Fibroblast of skin of right biceps (primary cell): ENCODE results near the gene FGF18.
A peak's percentile ranks its signal among the peaks of the same experiment; 100 is the strongest.
"Not testable (repeated sequence)": the region's sequence is repeated elsewhere in the genome, so short reads cannot be mapped to it uniquely, and the experiment has no call there.

Source experiments
- DNase-seq: peaks from one replicate; pipeline ENCODE4 v3.0.0-alpha.2; 2013

The FGF18 gene

DNA sequence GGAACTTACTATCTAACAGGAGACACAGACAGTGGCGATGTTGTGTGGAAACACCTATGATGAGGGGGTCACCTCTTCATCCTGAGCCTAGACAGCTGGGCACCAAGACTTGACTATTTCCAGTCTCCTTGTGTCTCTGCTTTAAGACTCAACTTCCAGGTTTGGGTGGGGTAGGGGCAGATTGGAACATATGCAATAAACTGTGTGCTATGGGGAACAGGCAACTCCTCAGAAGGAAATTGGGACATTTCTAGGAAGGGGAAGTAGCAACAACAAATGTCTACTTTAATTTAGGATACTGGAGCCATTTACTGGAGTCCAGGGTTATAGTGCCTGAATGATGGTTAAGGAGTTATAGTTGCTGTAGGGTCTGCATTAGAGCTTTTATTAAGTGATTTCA lies 57.3 kb downstream of the FGF18 start:
- no peak for DNase-seq

DNA sequence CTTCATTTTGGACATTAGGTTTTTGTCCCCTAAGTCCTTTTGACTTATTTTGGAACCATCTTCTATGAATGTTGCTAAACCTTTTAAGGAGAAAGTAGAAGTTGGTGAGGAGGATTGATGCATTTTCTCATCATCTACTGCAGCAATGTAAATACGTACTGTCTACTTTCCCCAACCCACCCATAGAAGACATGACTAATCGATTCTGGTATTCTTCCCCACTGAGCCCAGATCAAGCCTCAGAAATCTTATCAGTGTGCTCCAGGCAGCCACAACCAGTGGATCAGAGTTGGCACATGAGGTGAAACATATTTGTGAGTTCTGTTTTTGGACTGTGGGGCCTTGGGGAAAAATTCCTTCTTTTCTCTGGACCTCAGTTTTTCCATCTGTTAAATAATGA lies 57.7 kb downstream of the FGF18 start:
- peak; percentile 51 for DNase-seq

- DNase-seq: no peak
Observed at GRCh38 chr5:171477666-171478065, 58.2 kb downstream of the FGF18 start.

- no peak for DNase-seq
Observed at GRCh38 chr5:171478946-171479775, 59.7 kb downstream of the FGF18 start.

- DNase-seq: no peak
Observed at GRCh38 chr5:171479776-171480125, 60.3 kb downstream of the FGF18 start.

GRCh38 chr5:171480239-171480638 lies 60.8 kb downstream of the FGF18 start:
- DNase-seq: no peak

DNA sequence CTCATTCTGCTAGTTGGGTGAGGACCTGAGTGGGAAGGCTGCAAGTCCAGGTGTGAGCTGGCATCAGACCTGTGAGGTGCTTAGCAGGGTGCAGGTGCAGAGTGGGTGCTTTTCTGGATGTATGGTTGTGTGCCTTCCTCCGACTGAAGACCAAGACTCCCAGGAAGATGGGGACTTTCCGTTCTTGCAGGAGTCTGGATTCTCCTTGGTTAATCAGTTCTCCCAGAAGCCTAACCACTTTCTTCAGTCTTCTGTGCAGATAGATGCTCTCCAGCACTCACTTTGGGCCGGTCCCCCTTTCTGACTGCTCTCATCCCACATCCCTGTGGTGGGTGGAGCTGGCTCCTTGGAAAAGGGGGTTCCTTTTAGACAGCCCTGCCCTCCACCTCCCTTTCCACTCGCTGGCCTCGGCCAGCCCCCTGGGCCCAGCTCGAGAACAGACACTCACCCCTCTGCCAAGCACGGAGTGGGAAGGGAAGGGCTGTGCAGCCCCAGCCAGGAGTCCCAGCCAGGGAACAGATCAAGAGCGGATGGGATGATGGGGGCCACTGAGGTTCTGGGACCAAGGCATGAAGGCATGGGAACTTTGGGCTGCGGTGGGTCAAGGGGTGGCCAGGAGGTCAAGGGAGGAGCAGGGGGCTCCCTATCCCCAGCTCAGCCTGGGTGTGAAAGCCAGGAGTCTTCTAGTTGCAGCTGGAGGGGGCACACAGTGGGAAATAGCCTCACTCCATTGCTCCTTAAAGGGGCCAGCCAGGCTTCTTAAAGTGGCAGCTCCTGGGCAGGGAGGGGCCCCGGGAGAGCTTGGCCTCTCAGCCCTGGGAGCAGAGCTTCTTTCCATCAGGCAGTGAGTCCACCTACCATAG lies 62.4 kb downstream of the FGF18 start:
- no peak for DNase-seq

DNA sequence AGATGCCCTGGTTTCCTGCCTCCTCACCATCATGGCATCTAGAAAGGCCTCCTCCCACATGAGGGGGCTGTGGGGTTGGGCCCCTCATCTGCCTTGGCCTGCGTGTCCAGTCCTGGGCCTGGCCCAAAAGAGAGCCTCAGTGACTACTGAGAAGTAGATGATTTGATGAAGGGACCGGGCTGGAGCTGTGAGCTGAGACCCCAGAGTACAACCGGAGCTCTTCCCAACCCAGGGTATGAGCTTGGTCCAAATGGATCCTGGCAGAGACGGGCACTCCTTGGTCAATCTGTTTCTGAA lies 62.9 kb downstream of the FGF18 start:
- DNase-seq: no peak

GRCh38 chr5:171483551-171484135 lies 64.2 kb downstream of the FGF18 start:
- DNase-seq: peak; percentile 86

DNA sequence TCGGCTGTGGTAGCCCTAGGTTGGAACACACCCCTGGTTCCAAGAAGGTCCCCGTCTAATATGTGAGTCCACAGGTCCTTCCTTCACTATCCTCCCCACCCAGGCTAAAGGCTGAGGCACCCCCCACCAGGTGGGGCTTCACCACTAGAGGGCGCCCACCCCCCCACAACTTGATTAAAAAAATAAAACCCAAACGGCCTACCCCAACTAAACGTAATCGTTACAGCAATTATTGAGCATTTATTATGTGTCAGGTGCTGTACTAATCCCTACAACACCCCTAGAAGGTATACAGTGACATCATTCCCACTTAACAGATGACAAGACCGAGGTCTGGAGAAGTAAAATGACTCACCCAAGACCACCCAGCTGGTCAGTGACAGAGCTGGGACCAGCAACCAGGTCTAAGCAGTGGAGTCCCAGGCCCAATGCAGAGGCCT lies 65.0 kb downstream of the FGF18 start:
- DNase-seq: peak; percentile 16

- DNase-seq: no peak
Observed at GRCh38 chr5:171485668-171486067, 66.2 kb downstream of the FGF18 start.

GRCh38 chr5:171486613-171487012 lies 67.2 kb downstream of the FGF18 start:
- DNase-seq: no peak

DNA sequence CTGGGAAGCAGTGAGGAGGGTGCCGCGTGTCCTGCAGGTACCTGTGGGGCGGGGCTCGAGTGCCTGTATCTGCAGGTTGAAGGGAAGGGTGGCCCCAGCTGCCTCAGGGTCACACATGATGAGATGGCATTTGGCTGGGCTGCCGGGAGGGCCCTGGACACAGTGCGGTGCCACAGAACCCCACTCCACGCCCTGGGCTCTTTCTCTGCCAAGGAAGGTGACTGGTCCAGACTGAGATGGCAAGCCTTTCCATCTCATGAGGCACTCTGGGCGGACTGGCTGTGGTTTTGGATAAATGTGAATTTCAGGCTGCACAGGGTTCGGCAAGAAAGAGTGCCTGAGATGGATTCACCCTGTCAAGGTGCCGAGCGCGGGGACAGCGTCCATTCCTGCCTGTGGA lies 69.4 kb downstream of the FGF18 start:
- DNase-seq: no peak

- DNase-seq: peak; percentile 31
Observed at GRCh38 chr5:171492781-171493180, 73.3 kb downstream of the FGF18 start.

DNA sequence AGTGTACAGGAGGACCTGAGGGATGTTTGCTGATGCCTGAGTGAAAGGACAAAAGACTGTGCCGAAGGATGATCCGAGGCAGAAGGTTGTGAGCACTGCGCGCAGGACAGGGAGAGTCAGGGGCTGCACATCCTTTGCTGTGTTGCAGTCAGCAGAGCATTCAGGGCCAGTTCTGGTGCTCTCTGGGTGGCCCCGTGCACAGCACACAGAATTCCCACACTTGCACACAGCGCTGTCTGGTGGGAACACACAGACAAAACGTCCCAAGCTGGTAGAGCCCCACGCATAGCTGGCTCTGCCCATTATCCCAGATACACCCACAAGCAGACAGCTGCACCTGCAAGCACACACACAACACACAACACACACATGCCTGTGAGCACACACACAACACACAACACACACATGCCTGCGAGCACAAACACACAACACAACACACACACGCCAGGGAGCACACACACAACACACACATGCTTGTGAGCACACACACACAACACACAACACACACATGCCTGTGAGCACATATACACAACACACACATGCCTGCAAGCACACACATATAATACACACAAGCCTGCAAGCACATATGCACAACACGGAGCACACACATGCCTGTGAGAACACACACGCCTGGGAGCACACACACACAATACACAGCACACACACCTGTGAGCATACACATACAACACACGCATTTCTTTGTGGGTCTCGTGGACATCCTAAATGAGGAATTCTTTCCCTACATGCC lies 74.4 kb downstream of the FGF18 start:
- DNase-seq: no peak

- peak; percentile 85 for DNase-seq
Observed at GRCh38 chr5:171494452-171495121, 75.1 kb downstream of the FGF18 start.

GRCh38 chr5:171495122-171495700 lies 75.8 kb downstream of the FGF18 start:
- peak; percentile 53 for DNase-seq

- no peak for DNase-seq
Observed at GRCh38 chr5:171496456-171496855, 77.0 kb downstream of the FGF18 start.

- not testable (repeated sequence) for DNase-seq
Observed at GRCh38 chr5:171497494-171497893, 78.0 kb downstream of the FGF18 start.

DNA sequence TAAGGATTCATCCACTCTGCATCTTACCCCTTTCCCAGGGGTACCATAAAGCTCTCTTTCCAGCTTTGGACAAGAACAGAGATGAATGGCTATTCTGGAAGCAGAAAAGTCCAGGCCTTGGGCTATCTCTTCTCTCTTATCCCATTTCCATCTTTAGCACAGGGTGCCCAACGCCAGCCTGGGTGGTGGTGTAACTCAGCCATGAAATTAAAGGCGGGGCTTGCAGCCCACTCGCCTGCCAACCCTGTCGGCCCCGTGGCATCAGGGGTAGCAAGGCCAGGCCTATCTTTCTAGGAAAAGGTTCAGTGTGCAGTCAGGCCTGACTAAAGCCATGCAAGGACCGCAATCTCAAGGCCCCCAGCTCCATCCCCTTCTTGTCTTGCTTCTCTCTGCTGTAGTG lies 78.7 kb downstream of the FGF18 start:
- DNase-seq: no peak

GRCh38 chr5:171499611-171500010 lies 80.2 kb downstream of the FGF18 start:
- DNase-seq: no peak

DNA sequence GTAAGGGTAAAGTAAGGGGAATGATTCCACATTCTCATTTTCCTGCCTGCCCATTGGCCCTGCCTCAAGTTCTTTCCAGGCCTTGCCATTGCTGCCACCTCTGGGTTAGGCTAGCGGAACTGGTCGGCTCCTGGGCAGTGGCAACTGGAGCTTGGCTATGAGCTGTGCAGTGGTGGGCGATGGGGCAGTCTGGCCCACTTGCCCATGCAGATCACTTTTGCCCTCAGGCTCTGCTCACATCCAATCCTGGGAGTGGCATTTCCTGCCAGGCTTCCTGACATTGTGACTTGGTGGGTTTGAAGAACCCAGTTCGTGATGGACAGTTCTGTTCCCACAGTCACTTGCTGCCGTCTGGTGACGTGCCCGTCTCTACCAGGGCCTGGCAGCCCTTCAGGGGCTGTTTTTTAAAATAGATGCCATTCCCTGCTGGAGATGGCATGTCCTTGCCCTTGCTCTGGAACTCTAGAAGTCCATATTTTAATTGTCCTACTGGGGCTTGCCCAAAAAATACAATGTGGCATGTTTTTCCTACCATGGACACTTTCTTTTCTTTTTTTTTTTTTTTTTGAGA lies 86.1 kb downstream of the FGF18 start:
- no peak for DNase-seq
